ENCODE data around the gene SLC39A3.

GRCh38 chr19:2779121-2779740, 39.4 kb upstream of the SLC39A3 start:
- no peak for TF ChIP-seq CTCF (conservative IDR thresholded peaks at IDR 0.05; ENCODE audit: low read depth, low read length)
- TF ChIP-seq EZH2 (IDR thresholded peaks at IDR 0.05; ENCODE audit: low read length, unreplicated experiment): no peak
- TF ChIP-seq EZH2phosphoT487 (IDR thresholded peaks at IDR 0.05; ENCODE audit: borderline replicate concordance, low read length): no peak
